Measurements from ENCODE around the gene FXYD6. TPM values are rescaled to one million over a fixed set of nuclear protein-coding genes. Genes with fewer than 3 reads are reported as not detected.

Gene FXYD6
- total RNA-seq, 4 donors from 2014 or later = 7.6 to 20.0 (median 13.9) TPM

DNA sequence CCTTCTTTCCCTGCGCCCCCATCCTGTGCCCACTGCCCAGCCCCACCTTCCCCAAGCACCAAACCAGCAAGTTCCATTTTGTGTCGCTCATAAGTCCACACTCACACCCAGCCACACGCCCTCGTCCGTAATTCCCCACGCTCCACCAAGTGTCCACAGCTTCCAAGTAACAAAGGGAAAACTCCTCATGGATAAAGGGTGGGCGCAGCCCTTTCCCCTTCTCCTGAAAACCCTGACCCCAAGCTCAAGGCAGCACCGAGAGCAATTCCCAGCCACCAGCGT is 458 bp downstream of the FXYD6 start:
- TF ChIP-seq, protein P1, sequence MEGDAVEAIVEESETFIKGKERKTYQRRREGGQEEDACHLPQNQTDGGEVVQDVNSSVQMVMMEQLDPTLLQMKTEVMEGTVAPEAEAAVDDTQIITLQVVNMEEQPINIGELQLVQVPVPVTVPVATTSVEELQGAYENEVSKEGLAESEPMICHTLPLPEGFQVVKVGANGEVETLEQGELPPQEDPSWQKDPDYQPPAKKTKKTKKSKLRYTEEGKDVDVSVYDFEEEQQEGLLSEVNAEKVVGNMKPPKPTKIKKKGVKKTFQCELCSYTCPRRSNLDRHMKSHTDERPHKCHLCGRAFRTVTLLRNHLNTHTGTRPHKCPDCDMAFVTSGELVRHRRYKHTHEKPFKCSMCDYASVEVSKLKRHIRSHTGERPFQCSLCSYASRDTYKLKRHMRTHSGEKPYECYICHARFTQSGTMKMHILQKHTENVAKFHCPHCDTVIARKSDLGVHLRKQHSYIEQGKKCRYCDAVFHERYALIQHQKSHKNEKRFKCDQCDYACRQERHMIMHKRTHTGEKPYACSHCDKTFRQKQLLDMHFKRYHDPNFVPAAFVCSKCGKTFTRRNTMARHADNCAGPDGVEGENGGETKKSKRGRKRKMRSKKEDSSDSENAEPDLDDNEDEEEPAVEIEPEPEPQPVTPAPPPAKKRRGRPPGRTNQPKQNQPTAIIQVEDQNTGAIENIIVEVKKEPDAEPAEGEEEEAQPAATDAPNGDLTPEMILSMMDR (IDR thresholded peaks at IDR 0.05; ENCODE audit: low read depth) = no peak

DNA sequence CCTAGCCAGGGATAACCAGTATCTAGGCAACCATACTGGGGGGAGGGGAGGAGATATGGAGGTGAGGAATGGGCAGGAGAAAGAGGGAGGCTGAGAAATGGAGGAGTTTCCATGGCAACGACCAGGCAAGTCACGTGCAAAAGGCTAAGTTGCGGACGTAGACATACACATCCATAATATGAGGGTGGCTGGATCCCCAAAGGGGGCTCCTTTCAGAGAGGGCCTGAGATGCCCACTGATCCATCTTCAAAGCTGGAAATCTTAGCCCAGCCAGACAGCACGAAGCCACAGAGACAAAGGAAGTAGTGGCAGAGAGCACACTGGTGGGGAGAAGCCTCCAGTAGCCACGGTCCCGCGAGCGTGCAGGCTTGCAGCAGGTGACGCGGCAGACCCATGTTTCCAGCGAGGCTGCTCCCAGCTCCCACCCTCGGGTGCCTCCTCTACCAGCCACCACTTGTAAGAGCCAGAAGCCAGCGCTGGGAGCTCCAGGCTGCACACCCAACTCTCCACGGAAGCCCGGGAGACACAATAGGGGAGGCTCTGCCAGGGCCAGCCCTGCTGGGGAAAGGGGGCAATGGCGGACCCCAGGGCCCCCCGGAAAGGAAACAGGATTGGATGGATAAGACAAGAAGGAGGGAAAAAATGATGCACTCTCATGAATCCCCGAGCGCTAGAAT is 938 bp downstream of the FXYD6 start:
- TF ChIP-seq, protein P1 (IDR thresholded peaks at IDR 0.05; ENCODE audit: low read depth) = no peak

DNA sequence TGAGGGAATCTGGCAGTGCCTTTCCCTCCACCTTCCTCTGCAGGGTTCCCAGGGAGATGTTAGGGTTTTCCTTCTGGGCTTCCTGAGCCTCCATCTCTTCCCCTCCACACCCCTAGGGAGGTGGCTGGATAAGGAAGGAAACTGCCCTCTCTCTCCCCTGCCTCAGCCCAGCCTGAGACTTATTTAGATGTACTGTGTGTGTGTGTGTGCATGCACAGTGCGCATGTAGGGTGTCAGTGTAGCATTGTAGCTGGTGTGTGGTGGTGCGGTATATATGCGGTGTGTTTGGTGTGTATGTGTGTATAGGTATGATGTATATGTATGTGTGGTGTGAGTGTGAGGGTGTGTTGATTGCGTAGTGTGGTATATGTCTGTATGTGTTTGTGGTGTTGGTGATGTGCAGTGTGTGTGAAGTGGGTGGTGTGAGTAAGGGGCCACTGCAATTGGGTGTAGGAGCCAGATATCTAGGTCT is 1.5 kb downstream of the FXYD6 start:
- TF ChIP-seq, protein P1 (IDR thresholded peaks at IDR 0.05; ENCODE audit: low read depth) = no peak

DNA sequence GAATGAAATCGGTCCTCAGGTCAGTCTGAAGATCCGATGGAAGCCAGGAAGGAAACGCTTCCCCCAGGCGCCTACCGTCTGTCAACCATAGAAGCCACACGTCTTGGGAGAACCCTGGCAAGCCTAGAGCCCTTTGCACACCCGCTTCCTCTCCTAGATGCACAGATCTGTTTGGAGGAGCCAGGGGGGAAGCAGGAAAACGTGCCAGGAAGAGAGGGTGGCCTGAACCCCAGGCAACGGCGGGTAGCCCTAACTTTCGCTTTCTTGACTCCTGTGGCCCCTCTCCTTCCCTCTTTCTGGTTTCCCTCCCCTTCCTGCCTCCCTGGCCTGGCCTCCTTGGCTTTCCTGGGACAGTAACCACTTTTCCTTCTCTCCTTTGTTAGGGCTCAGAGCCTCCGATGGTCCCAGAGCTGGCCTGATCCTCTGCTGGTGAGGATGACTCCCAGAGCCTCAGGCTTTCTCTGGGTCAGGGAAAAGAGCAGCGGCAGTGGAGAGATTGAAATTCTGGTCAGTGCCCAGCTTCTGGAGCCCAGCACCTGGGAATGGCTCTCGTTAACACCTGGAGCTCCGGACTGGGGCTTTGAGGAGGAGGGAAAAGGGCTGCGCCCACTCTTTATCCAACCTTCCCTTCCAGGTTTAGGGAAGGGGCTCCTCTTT is 2.1 kb downstream of the FXYD6 start:
- TF ChIP-seq, protein P1 (IDR thresholded peaks at IDR 0.05; ENCODE audit: low read depth) = no peak

DNA sequence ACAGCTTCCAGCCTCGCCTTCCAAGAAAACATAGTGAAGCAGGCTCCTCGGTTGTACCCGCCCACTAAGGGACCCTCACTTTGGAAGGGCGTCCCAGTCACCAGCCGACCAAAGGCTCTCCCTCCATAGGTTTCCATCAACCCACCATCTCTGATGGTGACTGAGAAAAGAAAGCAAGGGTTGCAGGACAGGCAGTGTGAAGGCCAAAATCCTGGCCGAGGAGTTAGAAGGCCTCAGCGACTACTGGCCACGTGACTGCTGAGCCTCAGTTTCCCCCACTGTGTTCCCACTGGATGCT is 2.7 kb downstream of the FXYD6 start:
- TF ChIP-seq, protein P1 (IDR thresholded peaks at IDR 0.05; ENCODE audit: low read depth) = no peak

DNA sequence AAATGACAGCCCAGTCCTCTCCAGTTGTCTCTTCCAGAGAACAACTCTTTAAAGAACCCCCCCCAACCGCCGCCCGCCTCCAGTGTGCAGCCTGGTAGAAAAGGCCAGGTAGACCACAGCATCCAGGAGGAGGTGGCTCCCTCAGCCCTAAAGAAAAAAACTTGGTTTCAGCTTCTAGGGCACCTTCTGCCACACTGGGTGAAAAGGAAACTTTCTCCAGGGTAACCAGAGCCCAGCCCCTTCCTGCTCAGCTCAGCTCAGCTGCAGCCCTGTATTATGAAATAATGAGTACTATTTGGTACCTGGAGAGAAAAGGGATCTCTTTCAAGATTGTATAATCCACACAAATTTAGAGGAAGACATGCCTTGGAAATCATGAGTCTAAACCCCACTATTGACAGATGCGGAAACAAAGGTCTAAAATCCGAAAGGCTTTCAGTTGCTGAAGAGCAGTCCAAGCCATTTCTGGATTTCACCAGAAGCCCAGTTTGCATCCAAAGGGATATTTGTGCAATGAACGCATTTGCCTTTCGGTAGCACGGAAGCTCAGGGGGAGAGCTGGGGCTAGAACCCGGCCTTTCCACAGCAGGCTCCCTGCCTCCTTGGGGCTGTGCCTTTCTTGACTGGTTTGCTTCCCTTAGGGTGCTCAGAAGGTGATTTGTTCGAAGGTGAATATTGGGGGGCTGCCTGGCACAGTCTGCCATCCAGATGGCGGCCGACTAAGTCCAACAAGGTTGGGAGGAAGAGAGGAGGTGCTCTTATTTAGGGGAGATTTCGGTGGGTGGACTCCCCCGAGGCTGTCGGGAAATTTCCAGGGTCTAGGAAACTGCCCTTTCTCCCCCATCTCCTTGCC is 3.3 kb downstream of the FXYD6 start:
- TF ChIP-seq, protein P1 (IDR thresholded peaks at IDR 0.05; ENCODE audit: low read depth) = no peak

DNA sequence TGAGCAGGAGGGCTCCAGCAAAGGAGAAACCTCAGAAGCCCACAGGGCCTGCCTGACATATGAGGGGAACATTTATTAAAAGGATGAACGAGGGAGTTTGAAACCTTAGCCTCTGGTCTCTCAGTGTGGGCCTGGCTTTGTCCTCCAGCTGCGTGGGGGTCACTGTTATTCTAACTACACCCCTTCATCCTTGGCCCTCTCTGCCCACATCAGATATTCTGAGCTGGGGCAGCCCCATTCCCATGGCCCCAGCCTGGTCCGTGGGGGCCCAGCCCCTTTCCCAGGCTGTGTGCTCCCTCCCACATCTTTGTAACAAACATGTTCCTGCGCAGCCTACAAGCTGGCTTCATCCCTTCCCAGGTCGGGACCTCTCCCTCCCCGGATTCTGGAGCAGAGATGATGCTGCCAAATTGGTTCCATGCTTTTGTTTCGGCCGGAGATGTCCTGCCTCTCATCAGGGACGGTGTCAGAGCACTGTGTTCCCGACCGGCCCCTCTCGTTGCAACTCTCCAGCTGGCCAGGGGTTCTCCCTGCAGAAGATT is 4.0 kb downstream of the FXYD6 start:
- TF ChIP-seq, protein P1 (IDR thresholded peaks at IDR 0.05; ENCODE audit: low read depth) = no peak

Measured in subcutaneous adipose tissue (tissue), 4 donors.